GM10266 (cell line): ENCODE data around the gene STK32B.

Experiments
- DNase-seq: peaks from one replicate; pipeline ENCODE4 v3.0.0; 2012; ENCODE audit errors: extremely low spot score
- TF ChIP-seq, protein P1 (sequence below): IDR thresholded peaks from 2 replicates; pipeline ENCODE4 v1.5.1; 2012; ENCODE audit warnings: mild to moderate bottlenecking, low read depth; ENCODE audit not compliant: control insufficient read depth, insufficient read depth; ENCODE audit errors: missing control alignments

STK32B gene

DNA sequence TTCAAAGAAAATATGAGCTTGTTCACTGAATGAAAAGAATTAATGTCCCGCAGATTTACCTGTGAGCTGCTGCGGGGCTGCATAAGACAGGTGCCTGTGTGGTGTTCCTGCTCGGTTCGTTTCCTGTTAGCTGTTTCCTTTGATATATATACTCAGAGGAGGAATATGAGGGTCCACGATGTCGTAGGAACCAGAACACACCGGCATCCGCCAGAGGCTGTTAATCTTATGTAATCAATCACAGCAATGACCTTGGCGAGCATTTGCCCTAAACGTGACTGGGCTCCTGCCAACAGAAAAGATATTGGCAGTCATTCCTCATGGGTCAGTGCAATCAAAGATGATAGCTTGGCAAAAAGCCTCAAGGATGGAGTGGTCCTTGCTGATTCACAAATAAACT is 396.9 kb downstream of the STK32B start:
- no peak for DNase-seq
- TF ChIP-seq, protein P1, sequence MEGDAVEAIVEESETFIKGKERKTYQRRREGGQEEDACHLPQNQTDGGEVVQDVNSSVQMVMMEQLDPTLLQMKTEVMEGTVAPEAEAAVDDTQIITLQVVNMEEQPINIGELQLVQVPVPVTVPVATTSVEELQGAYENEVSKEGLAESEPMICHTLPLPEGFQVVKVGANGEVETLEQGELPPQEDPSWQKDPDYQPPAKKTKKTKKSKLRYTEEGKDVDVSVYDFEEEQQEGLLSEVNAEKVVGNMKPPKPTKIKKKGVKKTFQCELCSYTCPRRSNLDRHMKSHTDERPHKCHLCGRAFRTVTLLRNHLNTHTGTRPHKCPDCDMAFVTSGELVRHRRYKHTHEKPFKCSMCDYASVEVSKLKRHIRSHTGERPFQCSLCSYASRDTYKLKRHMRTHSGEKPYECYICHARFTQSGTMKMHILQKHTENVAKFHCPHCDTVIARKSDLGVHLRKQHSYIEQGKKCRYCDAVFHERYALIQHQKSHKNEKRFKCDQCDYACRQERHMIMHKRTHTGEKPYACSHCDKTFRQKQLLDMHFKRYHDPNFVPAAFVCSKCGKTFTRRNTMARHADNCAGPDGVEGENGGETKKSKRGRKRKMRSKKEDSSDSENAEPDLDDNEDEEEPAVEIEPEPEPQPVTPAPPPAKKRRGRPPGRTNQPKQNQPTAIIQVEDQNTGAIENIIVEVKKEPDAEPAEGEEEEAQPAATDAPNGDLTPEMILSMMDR, result no peak

DNA sequence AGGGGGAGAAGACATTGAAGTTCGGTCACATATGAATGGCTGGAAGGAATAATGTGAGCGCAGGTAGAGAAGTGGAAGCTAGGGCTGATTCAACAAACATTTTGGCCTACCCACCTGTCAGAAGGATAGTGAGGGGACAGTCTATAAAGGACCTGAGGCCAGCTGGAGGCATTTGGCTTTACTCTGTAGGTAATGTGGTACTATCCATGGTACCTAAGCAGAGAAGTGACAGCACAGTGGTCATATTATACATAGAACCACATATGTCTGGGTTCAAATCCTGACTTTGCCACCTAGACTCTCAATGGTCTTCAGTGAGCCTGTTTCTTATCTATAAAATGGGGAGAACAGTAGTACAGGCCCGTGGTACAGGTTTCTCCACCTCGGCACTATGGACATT is 400.0 kb downstream of the STK32B start:
- no peak for DNase-seq
- TF ChIP-seq, protein P1, result no peak

DNA sequence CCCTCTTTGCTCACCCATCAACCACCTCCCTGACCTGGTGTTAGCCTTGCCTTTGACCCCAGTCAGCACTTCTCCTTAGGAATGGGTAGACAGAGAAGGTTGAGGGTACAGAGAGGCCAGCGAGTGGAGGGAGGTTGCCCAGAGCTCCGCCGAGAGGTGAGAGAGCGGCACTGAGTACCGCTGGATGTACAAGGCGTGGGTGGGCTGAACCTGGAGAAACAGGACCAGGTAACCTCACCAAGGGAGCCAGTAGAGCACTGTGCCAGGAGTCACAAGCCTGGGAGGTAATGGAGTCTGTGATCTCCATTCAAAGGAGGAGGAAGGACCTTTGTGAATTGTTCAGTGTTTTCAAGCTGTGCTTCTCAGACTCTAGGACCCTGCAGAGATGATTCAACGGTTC is 400.9 kb downstream of the STK32B start:
- DNase-seq, result no peak
- TF ChIP-seq, protein P1, result no peak

DNA sequence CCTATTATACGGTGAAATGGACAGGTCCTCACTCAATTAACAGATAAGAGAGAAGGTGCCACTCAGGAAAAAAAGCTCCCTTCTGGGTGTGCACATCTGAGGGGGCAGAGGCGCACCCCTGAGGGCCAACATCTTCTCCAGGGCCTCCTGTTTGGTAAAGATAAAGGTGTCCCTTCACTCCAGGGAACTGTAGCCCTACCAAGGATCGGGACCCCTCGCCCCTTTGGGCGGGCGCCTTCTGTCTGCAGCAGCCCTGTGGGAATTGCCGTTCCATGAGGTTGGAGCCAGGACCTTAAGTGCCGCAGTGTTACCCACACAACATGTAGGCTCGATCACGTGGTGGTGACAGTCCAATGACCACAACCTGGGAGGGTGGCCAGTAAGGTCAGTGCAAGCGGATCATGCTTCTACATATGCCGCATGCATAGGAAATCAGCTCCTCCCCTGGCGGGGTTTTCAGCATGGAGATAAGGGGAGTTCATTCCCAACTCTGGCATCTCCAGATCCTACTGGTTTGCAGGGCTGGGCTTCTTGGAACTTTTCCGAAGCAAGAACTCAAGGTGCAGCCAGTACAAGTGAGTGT is 403.8 kb downstream of the STK32B start:
- no peak for DNase-seq
- TF ChIP-seq, protein P1, result no peak

DNA sequence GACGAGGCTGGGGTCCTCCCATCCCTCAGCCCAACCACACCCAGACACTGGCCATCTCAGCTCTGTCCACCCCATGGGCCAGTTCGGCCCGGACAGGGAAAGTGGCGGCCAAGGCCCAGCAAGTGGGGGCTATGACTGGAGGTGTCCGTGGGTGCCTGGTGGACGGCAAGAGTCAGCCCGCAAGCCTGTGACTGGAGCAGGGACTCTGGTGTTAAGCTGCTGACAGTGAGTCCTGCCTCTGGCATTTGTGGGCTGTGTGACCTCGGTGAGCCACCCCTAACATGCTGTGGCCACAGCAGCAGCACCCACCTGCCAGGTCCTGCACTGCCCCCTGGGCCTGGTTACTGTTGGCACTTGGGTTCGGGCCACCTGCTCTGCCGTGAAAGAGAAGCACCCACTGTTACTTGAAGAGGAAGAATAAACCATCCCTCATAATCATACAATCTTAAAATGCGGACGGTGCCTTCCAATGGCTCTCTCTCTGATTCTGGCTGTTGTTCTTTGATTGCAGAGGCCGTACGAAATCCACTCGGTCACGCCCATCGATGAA is 405.1 kb downstream of the STK32B start:
- DNase-seq, result no peak
- TF ChIP-seq, protein P1, result no peak

DNA sequence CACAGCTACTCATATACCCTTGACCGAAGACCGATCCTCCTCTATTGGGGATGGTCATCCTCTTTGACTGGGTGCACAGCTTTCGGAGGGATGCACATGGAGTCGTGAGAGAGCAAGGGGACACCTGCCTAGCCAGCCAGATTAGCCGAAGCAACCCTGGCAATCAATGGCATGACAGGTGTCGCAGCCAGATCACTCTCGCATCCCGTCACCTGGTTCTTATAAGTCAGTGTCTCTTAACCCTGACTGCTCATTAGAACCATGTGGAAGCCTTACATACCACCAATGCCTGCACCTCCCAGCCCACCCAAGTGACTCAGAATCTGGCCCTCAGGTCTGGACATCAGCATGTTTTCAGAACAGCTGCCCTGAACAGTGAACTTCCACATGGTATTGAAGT is 407.4 kb downstream of the STK32B start:
- TF ChIP-seq, protein P1, result no peak
- DNase-seq, result no peak

DNA sequence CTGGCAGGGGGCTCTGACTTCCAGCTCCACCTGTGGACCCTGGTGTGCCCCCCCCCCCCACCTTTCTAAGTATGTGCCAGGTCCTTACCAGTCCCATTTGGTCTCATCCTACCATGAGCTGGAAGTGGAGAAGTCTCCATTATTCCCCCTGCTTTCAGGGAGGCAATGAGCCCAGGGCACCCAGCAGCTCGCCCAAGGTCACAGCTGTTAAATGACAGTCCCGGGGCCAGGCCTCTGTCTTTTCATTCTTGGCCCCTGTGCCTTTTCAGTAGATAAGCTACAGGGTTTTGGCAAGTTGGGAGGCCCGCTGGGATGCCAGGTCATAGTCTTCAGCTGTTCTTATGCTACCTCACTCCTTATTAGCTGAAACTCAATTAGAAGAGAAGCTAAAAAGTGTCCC is 408.0 kb downstream of the STK32B start:
- no peak for DNase-seq

More for the DNA sequence above, 408.0 kb downstream of the STK32B start:
- TF ChIP-seq, protein P1, result no peak
